Choroid plexus epithelial cell (primary cell): Measurements from ENCODE around the gene KRT33A.
"Not testable (repeated sequence)": the region's sequence is repeated elsewhere in the genome, so short reads cannot be mapped to it uniquely, and the experiment has no call there.

Experiments used
- DNase-seq: peaks from one replicate; pipeline ENCODE4 v3.0.0-alpha.2; 2010; ENCODE audit warnings: low read depth
- H3K4me3 ChIP-seq: 2 replicates; pipeline ENCODE4 v1.5.1; 2011; ENCODE audit warnings: low read depth, mild to moderate bottlenecking, control low read depth, low read length, moderate library complexity
- CTCF ChIP-seq: conservative IDR thresholded peaks from 2 replicates; pipeline ENCODE4 v1.5.1; 2011; ENCODE audit warnings: low read depth, mild to moderate bottlenecking, control low read depth, inconsistent platforms, low read length, moderate library complexity

KRT33A gene

GRCh38 chr17:41392278-41392677 lies 41.6 kb upstream of the KRT33A start:
- DNase-seq: peak; percentile 71
- H3K4me3 ChIP-seq: no peak overlapping the region
- no peak for TF ChIP-seq CTCF

- no peak overlapping the region for H3K4me3 ChIP-seq
- DNase-seq: no peak
- TF ChIP-seq CTCF: no peak
Measured at GRCh38 chr17:41391535-41391934, 40.9 kb upstream of the KRT33A start.

GRCh38 chr17:41390411-41390938 lies 39.8 kb upstream of the KRT33A start:
- no peak for TF ChIP-seq CTCF
- H3K4me3 ChIP-seq: no peak overlapping the region
- DNase-seq: no peak

GRCh38 chr17:41387670-41388069 lies 37.0 kb upstream of the KRT33A start:
- H3K4me3 ChIP-seq: no peak overlapping the region
- no peak for TF ChIP-seq CTCF
- DNase-seq: no peak

- no peak overlapping the region for H3K4me3 ChIP-seq
- DNase-seq: no peak
- no peak for TF ChIP-seq CTCF
Measured at GRCh38 chr17:41386227-41386626, 35.6 kb upstream of the KRT33A start.

GRCh38 chr17:41383690-41384089 lies 33.1 kb upstream of the KRT33A start:
- DNase-seq: no peak
- TF ChIP-seq CTCF: no peak
- H3K4me3 ChIP-seq: no peak overlapping the region

- no peak for TF ChIP-seq CTCF
- peak; percentile 42 for DNase-seq
- H3K4me3 ChIP-seq: no peak overlapping the region
Measured at GRCh38 chr17:41382394-41382793, 31.8 kb upstream of the KRT33A start.

- DNase-seq: not testable (repeated sequence)
Measured at GRCh38 chr17:41381943-41382342, 31.3 kb upstream of the KRT33A start, which contains the start of gene KRT34. TSS of gene KRT34 (minus strand) at chr17:41382306. CDS start at chr17:41382246, 60 bp downstream.

GRCh38 chr17:41380091-41380490 lies 29.5 kb upstream of the KRT33A start:
- DNase-seq: peak; percentile 74

More at GRCh38 chr17:41381943-41382342, 31.3 kb upstream of the KRT33A start, which contains the start of gene KRT34:
- H3K4me3 ChIP-seq: not testable (repeated sequence)

More at GRCh38 chr17:41380091-41380490, 29.5 kb upstream of the KRT33A start:
- H3K4me3 ChIP-seq: not testable (repeated sequence)
